ENCODE results near the gene TRIM17.

Gene TRIM17

DNA sequence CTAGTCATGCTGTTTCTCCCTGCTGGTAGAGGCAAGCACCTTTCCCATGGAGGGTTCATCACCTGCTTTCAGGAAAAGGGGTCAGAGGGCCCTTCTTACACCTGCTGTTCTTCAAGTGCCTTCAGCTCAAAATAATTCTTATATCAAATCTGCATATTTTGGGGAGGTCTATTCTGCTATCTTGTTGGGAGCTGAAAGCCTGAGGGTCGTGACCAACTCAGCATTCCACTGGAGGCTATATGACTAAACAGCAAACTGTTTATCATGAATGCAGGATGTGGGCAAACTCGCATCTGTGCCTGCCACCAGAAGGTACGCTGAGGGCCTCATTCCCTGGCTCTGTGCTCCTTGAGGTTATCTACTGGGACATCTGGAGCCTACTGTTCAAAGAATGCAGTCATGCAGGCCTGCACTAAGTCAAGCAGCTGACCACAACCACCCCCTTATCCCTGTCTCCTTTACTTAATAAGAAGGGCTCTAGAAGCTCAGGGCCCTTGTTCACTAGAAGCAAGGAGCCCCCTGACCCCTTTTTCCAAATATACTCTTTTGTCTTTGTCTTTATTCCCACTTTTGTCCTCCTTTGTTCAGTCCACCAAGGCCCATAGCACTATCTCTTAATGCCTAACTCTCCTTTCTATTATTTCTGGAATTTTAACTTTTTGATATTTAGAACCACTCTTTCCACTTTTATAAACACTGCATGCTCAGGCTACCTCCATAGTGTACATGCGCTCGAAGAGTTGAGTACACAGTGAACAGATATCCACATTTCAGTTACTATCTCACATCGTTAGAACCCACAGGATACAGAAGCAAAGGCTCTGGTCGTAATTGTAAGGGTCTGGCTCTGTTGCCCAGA lies 4.5 kb upstream of the TRIM17 start:
- in situ Hi-C loops (cut with HindIII; ENCODE audit: low sequenced_read_pairs), result no loop called here

DNA sequence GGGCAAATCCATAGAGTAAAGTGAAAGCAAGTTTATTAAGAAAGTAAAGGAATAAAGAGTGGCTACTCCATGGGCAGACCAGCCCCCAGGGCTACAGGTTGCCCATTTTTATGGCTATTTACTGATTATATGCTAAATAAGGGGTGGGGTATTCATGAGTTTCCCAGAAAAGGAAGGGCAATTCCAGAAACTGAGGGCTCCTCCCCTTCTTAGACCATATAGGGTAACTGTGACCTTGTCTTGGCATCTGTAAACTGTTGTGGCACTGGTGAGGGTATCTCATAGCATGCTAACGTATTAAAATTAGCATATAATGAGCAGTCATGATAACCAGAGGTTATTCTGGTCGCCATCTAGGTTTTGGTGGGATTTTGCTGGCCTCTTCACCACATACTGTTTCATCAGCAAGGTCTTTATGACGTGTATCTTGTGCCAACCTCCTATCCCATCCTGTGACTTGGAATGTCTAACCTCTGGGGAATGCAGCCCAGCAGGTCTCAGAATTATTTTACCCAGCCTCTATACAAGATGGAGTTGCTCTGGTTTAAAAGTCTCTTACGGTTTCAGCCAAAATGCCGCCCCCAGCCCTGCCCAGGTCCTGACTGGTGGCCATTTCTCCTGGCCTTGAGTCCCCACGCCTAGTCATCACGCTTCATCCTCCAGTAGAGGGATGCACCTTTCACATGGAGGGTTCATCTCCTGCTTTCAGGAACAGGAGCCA lies 982 bp upstream of the TRIM17 start:
- in situ Hi-C loops (cut with HindIII; ENCODE audit: low sequenced_read_pairs), result no loop called here

DNA sequence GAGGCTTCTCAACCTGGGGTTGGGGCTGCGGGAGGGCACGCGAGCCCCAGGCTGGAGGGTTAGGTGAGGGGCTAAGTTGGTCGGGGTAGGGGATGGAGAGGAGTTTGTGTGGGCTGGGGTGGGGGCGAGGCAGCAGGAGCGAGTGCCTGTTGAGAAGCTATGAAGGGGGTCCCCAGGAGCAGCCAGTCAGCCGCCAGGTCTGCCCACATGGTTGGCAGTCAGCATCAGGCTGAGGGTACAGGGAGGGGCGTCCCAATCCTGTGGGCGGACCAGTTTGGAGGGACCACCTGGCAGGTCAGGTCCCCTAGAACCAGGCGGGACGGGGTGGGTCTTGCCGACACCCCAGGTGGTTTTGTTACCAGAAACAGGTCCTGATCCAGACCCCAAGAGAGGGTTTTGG lies 400 bp upstream of the TRIM17 start:
- in situ Hi-C loops (cut with HindIII; ENCODE audit: low sequenced_read_pairs), result no loop called here

DNA sequence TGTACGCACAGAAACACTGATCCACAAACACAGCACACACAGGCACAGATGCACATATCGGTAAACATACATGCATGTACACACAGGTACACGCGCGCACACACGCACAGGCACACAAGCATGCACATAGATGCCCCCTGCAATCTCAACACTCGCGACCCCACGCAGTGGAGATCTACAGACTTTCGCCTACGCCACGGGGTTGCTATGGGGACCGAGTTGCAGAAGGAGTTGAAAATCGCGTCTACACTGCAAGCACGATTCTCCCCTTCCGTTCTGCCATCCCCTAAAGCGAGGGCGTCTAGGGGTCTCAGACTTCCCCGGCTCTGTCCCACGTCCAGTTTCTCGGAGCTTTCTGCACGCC lies 826 bp downstream of the TRIM17 start:
- in situ Hi-C loops (cut with HindIII; ENCODE audit: low sequenced_read_pairs), result no loop called here

DNA sequence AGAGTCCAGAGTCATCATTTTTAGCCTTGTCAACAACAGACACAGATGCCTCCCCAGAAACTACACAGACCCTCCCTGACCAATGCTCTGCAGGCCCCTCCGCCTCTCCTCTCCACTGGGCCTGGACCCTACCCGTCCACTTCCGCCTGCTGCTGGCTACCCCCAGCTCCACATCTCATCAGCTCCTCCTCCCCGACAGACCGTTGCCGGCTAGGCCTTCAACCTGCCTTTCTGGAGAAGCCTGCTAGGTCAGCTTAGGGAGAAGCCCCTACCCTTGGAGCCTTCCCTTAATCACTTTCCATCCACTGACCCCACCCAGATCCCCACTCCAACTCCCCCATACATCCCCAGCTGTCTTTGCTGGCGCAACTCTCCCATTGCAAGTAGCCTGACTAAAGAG lies 1.4 kb downstream of the TRIM17 start:
- in situ Hi-C loops (cut with HindIII; ENCODE audit: low sequenced_read_pairs), result no loop called here

DNA sequence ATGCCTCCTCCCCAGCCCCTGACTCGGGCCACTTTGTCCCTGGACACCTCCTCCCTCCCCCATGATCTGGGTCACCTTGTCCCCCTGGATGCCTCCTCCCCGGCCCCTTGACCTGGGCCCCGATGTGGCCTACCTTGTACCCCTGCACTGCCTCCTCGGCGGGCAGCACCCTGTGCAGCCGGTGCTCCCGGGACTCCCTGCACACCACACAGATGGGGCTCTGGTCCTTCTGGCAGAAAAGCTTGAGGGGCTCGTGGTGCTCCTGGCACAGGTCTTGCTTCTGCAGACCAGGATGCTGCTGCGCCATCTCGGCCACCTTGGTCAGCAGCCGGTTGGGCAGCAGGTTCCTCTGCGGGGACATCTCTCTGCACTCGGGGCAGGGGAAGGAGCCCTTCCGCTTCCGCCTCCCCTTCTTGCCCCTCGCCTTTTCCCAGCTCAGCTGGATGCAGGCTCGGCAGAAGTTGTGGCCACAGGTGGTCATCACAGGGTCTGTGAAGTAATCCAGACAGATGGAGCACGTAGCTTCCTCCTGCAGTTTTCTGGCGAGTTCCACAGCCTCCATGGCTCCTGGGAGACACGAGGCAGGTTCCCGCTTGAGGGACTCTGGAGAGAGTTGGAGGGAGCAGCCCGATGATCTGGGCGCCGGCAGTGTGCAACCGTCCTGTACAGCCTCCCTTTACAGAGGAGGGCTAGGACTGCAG lies 2.0 kb downstream of the TRIM17 start:
- in situ Hi-C loops (cut with HindIII; ENCODE audit: low sequenced_read_pairs), result no loop called here

DNA sequence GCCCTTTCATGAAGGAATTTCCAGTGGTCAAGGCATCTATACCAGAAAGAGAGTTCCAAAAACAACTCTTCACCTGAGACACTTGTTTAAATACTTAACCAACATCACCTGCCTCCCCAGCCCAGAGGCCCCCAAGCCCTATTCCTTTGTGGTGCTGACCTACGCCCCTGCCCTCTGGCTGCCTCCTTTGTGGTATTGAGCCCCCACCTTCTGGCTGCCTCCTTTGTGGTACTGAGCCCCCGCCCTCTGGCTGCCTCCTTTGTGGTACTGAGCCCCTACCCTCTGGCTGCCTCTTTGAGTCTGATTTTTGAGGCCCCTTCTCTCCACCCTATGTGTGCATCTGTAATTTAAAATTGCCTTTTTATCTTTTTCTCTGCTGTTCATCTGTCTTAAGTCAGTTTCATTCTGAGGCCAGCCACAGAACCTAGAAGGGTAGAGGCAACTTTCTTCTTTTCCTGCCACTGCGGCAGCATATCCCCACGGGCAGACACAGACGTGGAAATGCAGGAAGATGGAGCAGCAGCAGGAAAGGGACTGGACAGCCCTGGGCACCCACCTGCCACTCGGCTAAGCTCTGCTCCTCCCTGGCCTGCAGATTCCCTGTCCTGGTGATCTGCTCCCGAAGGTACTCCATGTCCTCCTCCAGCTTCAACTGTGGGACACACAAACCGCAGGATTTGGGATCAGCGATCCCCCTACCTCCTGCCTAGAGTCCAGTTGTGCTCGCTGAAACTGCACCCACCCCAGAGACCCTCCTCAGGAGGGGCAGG lies 3.2 kb downstream of the TRIM17 start:
- in situ Hi-C loops (cut with HindIII; ENCODE audit: low sequenced_read_pairs), result no loop called here

DNA sequence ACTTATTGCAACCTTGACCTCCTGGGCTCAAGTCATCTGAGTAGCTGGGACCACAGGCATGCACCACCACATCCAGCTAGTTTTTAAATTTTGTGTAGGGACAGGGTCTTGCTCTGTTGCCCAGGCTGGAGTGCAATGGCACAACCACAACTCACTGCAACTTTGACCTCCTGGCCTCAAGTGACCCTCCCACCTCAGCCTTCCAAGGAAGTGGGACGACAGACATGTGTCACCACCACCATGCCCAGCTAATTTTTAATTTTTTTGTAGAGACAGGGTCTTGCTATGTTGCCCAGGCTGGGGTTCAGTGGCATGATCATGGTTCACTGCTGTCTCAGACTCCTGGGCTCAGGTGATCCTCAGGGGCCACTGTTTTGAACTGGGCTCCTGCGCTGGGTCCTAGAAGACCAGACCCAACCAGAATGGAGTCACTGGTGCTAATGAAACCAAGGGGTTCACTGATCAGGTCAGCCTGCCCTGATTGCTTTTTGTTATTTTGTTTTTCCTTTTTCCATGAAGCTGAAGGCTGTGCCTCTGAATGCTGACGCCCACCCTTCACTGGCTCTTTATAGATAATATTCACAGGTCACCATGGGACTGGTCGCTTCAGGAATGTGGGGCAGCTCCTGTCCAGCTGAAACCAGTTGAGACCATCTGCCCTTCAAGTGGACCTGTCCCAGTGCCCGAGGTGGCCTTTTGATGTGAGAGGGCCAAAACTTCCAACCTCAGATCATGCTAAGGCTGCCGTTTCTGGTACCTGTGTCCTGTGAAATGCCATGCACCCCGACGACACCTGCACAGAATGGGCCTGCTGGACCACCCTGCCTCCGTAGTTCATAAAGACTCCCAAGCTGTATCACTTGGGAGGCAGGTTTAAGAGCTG lies 4.9 kb downstream of the TRIM17 start:
- in situ Hi-C loops (cut with HindIII; ENCODE audit: low sequenced_read_pairs), result no loop called here

DNA sequence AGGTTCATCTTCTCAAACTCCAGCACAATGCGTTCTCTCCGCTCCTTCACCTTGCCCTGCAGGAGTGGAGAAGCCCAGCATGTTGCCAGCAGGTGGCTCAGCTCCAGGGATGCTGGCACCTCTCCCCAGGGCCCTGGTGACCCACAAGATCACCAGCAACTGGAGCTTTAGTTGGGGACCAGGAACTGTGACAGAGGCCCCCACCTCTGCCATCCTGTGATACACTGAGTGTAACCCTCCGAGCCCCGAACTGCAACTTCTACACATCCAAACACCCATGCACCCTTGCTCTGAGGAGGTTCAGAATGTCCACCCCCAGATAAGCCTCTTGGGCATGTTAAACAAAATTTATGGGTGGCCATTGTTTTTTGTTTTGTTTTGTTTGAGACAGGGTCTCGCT lies 5.5 kb downstream of the TRIM17 start:
- in situ Hi-C loops (cut with HindIII; ENCODE audit: low sequenced_read_pairs), result no loop called here

DNA sequence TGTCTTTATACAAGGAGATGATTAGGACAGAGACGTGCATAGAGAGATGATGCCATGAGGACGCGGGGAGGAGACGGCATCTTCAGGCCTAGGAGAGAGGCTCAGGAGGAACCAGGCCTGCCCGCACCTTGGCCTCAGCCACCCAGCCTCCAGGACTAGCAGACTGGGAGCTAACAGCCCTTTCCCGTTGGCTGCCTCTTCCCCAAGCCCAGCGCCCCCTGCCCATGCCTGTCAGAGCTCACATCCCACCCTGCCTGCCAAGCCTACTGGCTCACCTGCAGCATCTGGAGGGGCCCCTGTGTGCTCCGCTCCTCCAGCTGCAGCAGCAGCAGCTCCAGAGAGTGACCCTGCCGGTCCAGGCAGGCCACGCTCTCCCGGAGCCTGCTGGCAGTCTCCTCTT lies 6.0 kb downstream of the TRIM17 start:
- in situ Hi-C loops (cut with HindIII; ENCODE audit: low sequenced_read_pairs), result no loop called here

DNA sequence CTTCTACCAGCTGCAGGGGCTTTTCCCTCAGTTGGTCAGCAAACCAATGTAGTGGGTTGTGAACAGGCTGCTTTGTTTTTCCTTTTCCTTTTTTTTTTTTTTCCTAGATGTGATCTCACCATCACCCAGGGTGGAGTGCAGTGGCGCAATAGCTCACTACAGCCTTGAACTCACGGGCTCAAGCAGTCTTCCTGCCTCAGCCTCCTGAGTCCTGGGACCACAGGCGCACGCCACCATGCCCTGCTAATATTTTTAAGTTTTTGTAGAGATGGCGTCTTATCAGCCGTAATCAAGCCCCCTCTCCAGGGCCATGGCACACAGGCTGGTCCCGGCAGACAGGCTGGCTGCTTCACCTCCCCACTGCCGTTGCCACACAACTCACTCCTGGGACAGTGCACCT lies 6.6 kb downstream of the TRIM17 start:
- in situ Hi-C loops (cut with HindIII; ENCODE audit: low sequenced_read_pairs), result no loop called here

DNA sequence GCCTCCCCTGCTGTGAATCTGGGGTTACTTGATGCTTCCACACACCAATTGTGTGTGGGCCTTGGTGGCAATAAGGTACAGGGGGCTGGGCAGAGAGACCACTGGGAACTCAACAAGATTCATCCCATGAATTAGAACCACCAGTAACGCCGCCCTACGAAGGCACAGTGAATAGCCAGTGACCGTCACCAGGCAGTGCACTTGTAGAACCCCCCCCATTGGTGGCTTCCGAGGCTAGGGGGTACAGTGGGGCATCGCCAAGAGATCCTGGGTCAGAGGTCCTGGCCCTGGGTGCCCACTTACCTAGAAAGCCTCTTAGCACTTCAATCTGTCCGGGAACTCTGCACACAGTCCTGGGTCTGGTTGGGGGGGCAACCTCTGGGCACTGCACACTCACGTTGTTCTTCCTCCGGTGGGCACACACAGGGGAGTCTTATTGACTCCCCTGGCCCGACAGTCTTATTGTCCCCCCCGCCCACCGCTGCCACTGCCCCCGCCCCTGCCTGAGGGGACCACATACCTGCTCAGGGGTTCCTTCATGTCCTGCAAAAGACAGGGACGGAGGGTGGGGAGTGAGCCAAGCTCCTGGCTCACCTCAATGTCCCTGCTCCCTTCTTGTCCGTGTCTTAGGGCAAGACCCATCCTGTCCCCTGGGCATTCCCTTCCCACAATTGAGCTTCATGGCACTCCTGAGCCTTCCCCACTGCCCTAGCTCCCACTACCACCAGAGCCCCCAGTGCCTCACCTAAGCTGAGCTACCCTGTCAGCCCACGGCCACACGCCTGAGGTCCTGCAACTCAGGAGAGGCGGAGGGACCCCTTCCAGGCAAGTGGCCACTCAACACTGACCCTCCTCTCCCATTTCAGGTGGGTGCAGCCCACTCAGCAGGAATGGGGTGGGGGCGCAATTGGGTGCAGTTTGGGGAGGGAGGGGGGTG lies 7.5 kb downstream of the TRIM17 start:
- in situ Hi-C loops (cut with HindIII; ENCODE audit: low sequenced_read_pairs), result no loop called here

DNA sequence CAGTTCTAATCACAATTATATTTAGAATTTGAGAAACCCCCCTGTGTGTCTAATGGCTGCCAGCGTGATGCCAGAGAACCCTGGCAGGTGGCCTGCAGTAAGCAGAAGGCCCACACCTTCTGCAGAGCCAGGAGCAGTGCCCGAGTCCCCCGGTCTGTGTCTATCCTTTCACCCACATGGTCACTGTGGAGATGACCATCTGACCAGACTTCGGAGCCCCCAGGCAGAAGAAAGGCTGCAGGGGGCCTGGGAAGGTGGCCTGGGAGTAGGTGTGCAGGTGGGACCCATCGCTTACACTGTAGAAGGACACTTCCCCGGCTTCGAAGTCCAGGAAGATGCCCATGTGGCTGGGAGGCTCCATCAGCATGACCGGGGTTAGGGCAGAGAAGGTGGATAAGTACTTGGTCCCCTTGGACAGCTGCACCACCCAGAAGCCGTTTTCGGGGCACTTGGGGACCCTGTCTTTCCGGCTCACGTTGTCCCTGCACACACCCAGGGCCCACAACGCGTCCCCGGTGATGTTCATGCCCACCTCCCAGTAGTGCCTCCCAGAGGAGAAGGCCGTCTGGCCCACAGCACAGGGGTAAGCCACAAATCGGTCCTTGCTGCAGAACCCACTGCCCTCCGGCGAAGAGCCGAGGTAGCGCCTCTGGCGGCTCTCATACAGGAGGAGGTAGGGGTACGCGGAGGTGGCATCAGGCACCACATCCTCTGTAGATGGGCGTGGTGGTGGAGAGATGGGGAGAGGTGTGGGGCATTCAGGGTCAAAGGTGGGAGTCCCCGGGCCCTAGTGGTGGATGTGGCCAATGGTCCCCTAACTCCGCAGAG lies 8.4 kb downstream of the TRIM17 start:
- in situ Hi-C loops (cut with HindIII; ENCODE audit: low sequenced_read_pairs), result no loop called here

DNA sequence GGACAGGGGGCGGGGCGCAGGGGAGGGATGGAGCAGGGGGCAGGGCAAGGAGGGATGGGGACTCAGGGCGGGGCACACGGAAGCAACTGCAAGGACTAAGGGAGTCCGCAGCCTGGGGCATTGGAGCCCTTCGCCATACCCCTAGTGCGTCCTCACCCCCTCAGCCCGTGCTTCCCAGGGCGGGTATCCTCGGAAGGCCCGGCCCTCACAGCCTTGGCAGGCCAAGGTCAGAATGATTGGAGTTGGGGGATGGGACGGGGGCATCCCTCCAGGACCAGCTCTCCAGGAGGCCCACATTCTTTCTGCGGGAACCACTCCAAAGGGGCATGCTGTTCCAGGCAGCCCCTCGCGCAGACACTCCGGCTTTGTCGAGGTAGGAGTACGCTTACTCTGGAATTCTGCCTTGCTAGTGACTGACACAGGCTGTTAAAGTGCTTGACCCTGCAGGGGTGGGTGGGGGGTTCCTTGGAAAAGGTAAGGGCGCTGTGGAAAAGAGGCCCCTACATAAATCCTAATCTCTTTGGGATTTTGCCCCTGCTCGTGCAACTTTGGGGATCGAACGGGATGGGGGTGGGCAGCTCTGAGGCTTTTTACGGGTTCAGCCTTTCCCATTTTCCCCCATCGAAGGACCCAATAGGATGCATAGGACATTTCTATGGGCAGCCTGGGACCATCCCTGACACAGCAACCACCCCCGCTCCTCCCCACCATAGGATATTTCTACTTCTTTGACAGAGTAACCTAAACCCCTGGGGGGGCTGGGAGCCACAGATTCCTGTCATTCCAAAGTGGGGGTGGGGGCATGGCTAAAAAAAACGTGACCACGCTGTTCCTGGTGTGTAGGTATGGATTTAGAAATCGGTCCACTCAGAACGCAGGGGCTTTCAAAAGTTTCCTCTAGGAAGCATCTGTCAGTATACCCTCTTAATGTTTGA lies 9.3 kb downstream of the TRIM17 start:
- in situ Hi-C loops (cut with HindIII; ENCODE audit: low sequenced_read_pairs), result no loop called here

DNA sequence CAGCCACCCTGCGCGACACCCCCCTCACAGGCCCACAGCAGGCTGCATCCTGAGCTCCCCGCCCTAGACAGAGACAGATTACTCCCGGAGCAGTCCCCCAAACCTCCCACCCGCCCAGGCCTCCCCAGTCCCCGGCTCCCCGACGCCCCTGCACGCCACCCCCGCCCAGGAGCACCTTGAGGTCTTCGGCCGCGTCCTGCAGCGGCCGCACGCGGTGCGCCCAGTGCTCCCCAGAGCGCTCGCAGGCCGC lies 10.8 kb downstream of the TRIM17 start:
- in situ Hi-C loops (cut with HindIII; ENCODE audit: low sequenced_read_pairs), result no loop called here

DNA sequence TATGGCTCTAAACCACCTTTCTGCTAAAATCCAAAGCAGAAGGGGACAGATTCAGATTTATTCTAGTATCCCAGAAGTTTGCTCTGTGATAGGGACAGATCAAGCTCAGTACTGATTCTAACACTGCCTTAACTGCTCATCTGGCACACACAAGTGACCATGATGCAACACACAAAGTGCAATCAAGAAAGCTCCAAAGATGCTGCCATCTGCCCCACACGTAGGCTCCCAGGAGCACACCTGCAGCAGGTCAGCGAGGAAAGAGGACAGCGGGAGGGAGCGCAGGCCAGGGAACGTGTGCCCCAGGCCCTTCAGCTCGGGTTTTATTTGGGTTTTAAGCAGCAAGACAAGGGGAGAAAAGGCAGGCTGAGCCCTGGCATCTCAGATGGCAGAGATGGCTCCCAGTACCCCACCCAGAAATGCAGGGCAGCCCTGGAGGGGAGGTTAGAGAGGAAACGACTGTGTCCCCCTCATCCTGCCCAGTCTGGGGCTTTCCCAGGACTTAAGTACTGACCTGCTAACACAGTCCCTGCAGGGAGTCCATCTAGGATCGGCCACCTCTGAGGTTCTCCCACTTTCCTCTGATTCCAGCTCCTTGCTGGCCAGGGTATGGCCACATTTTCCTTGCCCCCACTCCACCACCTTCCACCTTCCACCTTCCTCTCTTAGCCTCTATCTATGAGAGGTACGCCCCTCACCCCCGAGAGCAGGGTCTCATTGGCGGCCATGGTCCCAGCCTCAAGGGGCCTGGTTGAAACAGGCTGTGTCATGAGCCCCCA lies 11.3 kb downstream of the TRIM17 start:
- in situ Hi-C loops (cut with HindIII; ENCODE audit: low sequenced_read_pairs), result no loop called here

Data from endothelial cell of hepatic sinusoid (primary cell).